Panc1 (cell line): ENCODE data around the gene ROBO2. TPM values are rescaled to one million over a fixed set of nuclear protein-coding genes. Genes with fewer than 3 reads are reported as not detected.

Experiments used
- ATAC-seq: fragments of 200-7000 bp; cut with Tn5 transposase; 2 replicates; pipeline ENCODE4 v1.9.1; 2020; ENCODE audit warnings: mild to moderate bottlenecking, moderate library complexity
- BruUV-seq: library from RNA; stranded (reverse); fragments of 400-500 nt; replicated peaks from 2 replicates; lab custom pipeline; 2021; lab: Mats Ljungman, UMichigan
- CTCF ChIA-PET: fragments of 300-600 bp; sonication (Branson Sonifier 250); formaldehyde crosslinking; loops from one replicate; lab custom pipeline; 2022; ENCODE audit warnings: antibody characterized with exemption; lab: Charles Lee
- POLR2A ChIA-PET: fragments of 300-600 bp; sonication (Branson Sonifier 250); formaldehyde crosslinking; loops from one replicate; lab custom pipeline; 2022; ENCODE audit warnings: antibody characterized with exemption; lab: Charles Lee
- DNase-seq: peaks from one replicate; pipeline ENCODE4 v3.0.0-alpha.2; 2010; ENCODE audit warnings: low read depth, low spot score
- H3K27ac ChIP-seq: 2 replicates; pipeline ENCODE4 v1.5.1; 2011; ENCODE audit warnings: mild to moderate bottlenecking, low read length, inconsistent platforms
- H3K27me3 ChIP-seq: fragments of 200-500 bp; sonication (Bioruptor generic); 2 replicates; pipeline ENCODE4 v1.6.0; 2014; ENCODE audit warnings: low read length, inconsistent platforms; ENCODE audit not compliant: control insufficient read depth, insufficient read depth
- H3K36me3 ChIP-seq: fragments of 200-500 bp; sonication (Bioruptor generic); 2 replicates; pipeline ENCODE4 v1.5.1; 2014; ENCODE audit warnings: inconsistent platforms, mild to moderate bottlenecking, low read length, moderate library complexity; ENCODE audit not compliant: control insufficient read depth, insufficient read depth
- H3K4me1 ChIP-seq: 2 replicates; pipeline ENCODE4 v1.5.1; 2011; ENCODE audit warnings: inconsistent platforms, mild to moderate bottlenecking, low read length, moderate library complexity; ENCODE audit not compliant: control insufficient read depth, insufficient read depth
- H3K4me3 ChIP-seq, 2 experiments: 2 replicates each; pipeline ENCODE4 v1.5.1; 2011 to 2012; ENCODE audit warnings: low read depth in 2 of 2, low read length in 2 of 2, mild to moderate bottlenecking in 2 of 2, inconsistent platforms in 1 of 2, moderate library complexity in 1 of 2
- H3K9me3 ChIP-seq: fragments of 200-500 bp; sonication (Bioruptor generic); 2 replicates; pipeline ENCODE4 v1.5.1; 2014; ENCODE audit warnings: low read depth, mild to moderate bottlenecking, inconsistent platforms, low read length, moderate library complexity; ENCODE audit not compliant: control insufficient read depth, insufficient read depth
- CTCF ChIP-seq: fragments of 450-650 bp; IDR thresholded peaks from 2 replicates; pipeline ENCODE4 v1.5.1; 2017; ENCODE audit warnings: mild to moderate bottlenecking
- POLR2AphosphoS5 ChIP-seq: IDR thresholded peaks from 2 replicates; pipeline ENCODE4 v1.6.1; 2012; ENCODE audit warnings: mild to moderate bottlenecking, low read depth, low read length, moderate library complexity
- SIN3A ChIP-seq: IDR thresholded peaks from 2 replicates; pipeline ENCODE4 v1.6.1; 2012; ENCODE audit warnings: low read depth, mild to moderate bottlenecking, low read length, moderate library complexity, borderline replicate concordance; ENCODE audit not compliant: insufficient read depth
- TCF7L2 ChIP-seq: IDR thresholded peaks from 2 replicates; pipeline ENCODE4 v1.6.1; 2011; ENCODE audit warnings: mild to moderate bottlenecking, low read depth, low read length, inconsistent platforms
- in situ Hi-C: cut with HindIII; loops from 2 replicates; pipeline ENCODE4 v1.10.0; 2016; ENCODE audit warnings: low sequenced_read_pairs, low pct_unique_long_range_greater_than_20kb
- intact Hi-C: fragments of 100-400 bp; cut with micrococcal nuclease; formaldehyde crosslinking; loops from one replicate; pipeline ENCODE4 v1.10.0; 2022; ENCODE audit not compliant: unreplicated experiment
- total RNA-seq: library from RNA; stranded (reverse); gene quantifications from one replicate; pipeline ENCODE4 v1.2.1, GENCODE V29; 2021; ENCODE audit not compliant: unreplicated experiment
- TF ChIP-seq, protein P1 (sequence below), 2 experiments: IDR thresholded peaks; 2 replicates each; pipeline ENCODE4 v1.6.1; 2011 to 2012; ENCODE audit warnings: low read depth in 2 of 2, control low read depth in 1 of 2, low read length in 1 of 2, mild to moderate bottlenecking in 1 of 2, moderate library complexity in 1 of 2; ENCODE audit not compliant: insufficient read depth in 1 of 2

The ROBO2 gene
- total RNA-seq, 1 experiment from 2014 or later = 1.3 TPM

DNA sequence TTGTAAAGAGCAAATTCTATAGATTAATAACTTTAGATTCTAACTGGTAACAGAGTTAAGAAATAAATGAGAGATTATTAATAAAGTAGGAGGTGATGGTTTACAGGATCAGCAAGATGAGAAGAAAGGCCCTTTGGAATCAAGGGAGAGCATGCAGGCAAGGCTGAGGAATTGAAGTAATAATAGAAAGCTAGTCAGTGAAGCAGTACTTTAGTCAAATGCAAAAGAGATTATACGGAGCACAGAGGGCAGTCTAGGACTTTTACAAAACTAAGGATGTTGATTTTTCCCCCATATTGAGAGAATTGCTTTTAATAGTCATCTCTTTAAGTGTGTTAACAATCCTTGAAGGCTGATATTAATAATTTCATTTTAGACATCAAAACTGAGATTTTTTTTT lies 146.4 kb downstream of the ROBO2 start:
- Histone ChIP-seq H3K36me3 (no peaks in the 10 kb centered on the region), H3K4me1 (no peaks in the 10 kb centered on the region; the same call in 1 of the 2 replicates), H3K27me3 (no peaks in the 10 kb centered on the region), H3K4me3 (no peak overlapping the region), H3K27ac (no peak overlapping the region), H3K9me3 (no peaks in the 10 kb centered on the region)
- in situ Hi-C loops = no loop called here
- CTCF ChIA-PET = no interaction called here
- TF ChIP-seq TCF7L2 = no peak
- no peak for TF ChIP-seq POLR2AphosphoS5
- no peak for TF ChIP-seq SIN3A
- TF ChIP-seq CTCF = no peak
- TF ChIP-seq, protein P1, sequence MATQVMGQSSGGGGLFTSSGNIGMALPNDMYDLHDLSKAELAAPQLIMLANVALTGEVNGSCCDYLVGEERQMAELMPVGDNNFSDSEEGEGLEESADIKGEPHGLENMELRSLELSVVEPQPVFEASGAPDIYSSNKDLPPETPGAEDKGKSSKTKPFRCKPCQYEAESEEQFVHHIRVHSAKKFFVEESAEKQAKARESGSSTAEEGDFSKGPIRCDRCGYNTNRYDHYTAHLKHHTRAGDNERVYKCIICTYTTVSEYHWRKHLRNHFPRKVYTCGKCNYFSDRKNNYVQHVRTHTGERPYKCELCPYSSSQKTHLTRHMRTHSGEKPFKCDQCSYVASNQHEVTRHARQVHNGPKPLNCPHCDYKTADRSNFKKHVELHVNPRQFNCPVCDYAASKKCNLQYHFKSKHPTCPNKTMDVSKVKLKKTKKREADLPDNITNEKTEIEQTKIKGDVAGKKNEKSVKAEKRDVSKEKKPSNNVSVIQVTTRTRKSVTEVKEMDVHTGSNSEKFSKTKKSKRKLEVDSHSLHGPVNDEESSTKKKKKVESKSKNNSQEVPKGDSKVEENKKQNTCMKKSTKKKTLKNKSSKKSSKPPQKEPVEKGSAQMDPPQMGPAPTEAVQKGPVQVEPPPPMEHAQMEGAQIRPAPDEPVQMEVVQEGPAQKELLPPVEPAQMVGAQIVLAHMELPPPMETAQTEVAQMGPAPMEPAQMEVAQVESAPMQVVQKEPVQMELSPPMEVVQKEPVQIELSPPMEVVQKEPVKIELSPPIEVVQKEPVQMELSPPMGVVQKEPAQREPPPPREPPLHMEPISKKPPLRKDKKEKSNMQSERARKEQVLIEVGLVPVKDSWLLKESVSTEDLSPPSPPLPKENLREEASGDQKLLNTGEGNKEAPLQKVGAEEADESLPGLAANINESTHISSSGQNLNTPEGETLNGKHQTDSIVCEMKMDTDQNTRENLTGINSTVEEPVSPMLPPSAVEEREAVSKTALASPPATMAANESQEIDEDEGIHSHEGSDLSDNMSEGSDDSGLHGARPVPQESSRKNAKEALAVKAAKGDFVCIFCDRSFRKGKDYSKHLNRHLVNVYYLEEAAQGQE (IDR thresholded peaks at IDR 0.05; ENCODE audit: insufficient read depth in 1 of 2, low read depth in 2 of 2, low read length in 1 of 2) = no peak
- no peak for DNase-seq
- intact Hi-C loops = no loop called here
- no peak for ATAC-seq
- POLR2A ChIA-PET = no interaction called here
- BruUV-seq = no TSS peak

DNA sequence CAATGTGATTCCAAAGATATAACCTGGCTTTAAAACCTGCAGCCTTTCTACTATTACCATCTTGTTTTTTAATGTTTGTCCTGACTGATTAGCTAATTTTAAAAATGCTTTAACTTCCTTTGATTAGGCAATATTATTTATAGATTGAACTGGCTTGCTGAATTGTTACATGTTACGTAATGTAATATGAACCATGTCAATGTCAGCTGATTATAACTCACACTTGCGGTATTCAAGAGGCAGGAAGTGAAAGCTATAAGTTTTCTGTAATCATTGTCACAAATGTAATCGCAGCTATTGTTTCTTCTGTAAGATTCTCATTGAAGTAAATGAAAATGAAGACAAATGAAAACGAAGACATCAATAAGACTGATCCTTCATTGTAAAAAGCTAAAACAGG lies 146.8 kb downstream of the ROBO2 start:
- Histone ChIP-seq H3K9me3 (no peaks in the 10 kb centered on the region), H3K4me3 (no peak overlapping the region), H3K27me3 (no peaks in the 10 kb centered on the region), H3K27ac (no peak overlapping the region), H3K36me3 (no peaks in the 10 kb centered on the region), H3K4me1 (no peaks in the 10 kb centered on the region; the same call in 1 of the 2 replicates)
- POLR2A ChIA-PET = no interaction called here
- ATAC-seq (no peak), DNase-seq (no peak)
- intact Hi-C loops = no loop called here
- in situ Hi-C loops = no loop called here
- TF ChIP-seq TCF7L2 (no peak), POLR2AphosphoS5 (no peak), SIN3A (no peak), CTCF (no peak)
- TF ChIP-seq, protein P1 (IDR thresholded peaks at IDR 0.05; ENCODE audit: insufficient read depth in 1 of 2, low read depth in 2 of 2, low read length in 1 of 2) = no peak
- CTCF ChIA-PET = no interaction called here
- BruUV-seq = no TSS peak
